Hematopoietic multipotent progenitor cell treated with erythropoietin and hydrocortisone succinate and interleukin-3 and kit ligand, for 4 days (in vitro differentiated cells): ENCODE measurements around the gene PPP1R14B.

ENCODE experiments used
- DNase-seq: peaks from one replicate; pipeline ENCODE4 v3.0.0-alpha.2; 2015

PPP1R14B gene

DNA sequence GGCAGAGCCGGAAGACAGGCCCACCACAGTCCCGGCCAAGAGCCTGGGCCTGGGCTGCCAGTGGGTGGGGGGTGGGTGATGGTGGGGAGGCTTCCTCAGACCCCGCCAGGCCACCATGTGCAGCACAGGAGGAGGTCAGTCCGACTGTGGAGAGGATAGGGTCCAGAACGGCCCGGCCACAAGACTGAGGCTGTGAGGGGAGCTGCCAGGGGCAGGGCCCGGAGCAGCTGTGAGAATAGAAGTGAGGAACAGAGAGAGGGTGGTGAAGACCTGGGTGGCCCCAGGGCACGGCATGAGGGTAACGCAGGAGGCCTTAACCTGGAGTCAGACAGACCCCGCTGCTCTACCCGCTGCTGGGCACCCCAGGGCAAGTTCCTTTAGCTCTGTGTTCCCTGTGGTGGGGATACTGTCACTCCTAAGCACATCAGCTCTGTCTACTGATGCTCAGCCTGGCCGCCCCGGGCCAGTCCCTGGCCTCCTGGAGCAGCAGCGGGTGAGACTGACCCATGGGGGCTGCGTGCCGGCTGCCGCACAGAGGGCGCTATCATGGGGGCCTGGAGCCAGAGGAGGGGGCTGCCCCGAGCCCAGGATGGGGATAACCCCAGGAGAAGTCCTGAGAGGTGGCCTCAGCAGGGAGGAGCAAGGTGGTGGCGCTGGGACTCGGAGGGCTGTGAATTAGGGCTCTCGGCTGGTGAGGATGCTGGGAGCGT lies 38.5 kb downstream of the PPP1R14B start:
- no peak for DNase-seq

DNA sequence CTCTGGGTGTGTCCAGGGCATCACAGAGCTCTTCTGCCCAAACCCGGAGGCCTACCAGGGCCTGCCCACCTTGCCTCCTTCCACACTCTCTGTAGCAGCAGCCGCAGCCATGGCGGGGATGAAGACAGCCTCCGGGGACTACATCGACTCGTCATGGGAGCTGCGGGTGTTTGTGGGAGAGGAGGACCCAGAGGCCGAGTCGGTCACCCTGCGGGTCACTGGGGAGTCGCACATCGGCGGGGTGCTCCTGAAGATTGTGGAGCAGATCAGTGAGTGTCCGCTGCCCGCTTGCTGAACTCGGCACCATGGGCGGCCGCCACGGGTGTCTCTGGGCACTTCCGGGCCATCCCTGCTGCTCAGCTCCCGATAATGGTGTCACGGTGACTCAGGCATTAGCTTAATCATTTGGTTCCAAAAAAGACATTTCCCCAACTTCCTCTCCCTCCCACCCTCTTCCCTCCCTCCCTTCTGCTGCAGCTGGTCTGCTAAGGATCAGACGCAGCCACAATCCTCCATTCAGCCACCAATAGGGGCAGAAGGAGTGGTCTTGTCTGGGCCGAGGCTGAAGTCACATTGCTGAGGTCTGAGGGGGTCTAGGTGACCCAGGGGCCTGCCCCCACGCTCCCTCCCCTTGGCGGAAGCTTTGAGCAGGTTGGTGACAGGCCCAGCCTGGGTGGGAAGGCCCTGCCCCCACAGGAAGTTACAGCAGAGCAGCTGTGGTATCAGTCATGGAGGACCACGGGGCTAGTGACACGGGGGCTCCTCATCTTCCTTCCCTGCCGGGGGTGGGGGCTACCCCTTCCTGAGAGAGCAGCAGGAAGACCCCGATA lies 39.3 kb downstream of the PPP1R14B start:
- peak; percentile 95 for DNase-seq

- DNase-seq = peak; percentile 97
Observed at GRCh38 chr11:64206457-64207255, 40.1 kb downstream of the PPP1R14B start, which contains the start of gene FERMT3. Gene FERMT3 (plus strand): TSS chr11:64206721. CDS start chr11:64207365, 644 bp downstream.

- DNase-seq = peak; percentile 99
Observed at GRCh38 chr11:64204464-64204989, 42.2 kb downstream of the PPP1R14B start.

- no peak for DNase-seq
Observed at GRCh38 chr11:64204080-64204440, 42.7 kb downstream of the PPP1R14B start.

- no peak for DNase-seq
Observed at GRCh38 chr11:64203421-64204079, 43.2 kb downstream of the PPP1R14B start.

DNA sequence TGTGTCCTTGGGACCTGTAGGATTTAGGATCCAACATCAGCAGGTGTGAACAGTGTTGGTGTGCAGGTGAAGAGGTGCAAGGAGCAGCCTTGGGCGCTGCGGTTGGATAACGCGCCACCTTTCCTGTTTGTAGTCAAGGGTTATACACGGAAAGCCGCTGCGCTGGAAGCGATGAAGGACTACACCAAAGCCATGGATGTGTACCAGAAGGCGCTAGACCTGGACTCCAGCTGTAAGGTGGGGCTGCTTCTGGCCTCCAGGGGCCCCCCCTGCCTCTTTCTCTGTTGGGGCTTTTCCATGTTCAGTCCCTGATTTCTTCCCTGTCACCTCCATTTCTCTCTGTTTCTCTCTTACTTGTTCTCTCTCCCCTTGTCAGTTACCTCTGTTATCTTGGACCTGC lies 43.8 kb downstream of the PPP1R14B start:
- no peak for DNase-seq

DNA sequence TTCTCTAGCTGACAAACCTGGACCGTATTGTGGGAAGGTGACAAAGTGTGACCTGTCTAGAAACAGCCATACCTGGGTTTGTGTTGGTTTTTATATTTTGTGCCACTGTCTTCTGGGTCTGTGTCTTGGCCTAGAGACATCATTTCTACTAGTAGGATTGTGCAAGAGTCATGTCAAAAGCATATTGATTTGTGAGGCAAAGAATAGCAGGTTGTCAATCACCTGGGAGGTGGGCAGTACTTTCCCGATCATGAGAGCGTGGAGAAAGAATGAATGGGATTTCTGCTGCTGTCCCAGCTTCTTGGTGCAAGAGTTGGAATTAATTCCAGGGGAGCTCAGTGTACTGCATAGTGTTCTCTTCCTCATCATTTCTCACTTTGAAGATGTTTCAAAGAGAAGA lies 45.2 kb downstream of the PPP1R14B start:
- DNase-seq = no peak

- DNase-seq = peak; percentile 44
Observed at GRCh38 chr11:64198511-64198910, 48.2 kb downstream of the PPP1R14B start.

DNA sequence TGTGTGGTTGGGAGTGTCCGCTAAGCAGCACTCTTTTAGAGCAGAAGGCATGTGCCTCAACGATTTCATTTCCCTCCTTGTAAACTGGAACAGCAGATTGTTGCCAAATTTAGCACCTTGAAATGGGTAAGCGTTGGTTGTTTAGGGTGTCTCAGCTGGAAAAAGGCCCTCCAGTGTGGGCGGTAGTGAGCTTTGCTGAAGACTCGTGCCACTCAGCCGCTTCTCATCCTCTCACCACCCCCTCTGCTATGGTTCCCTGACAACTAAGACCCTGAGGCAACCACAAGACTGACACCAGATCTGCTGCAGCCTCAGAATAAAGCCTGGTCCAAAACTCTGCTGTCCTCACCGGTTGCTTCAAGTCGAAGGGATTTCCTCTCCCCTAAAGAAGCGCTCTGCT lies 50.1 kb downstream of the PPP1R14B start:
- no peak for DNase-seq
